Measurements from ENCODE around the gene RBP7. TPM values are rescaled to one million over a fixed set of nuclear protein-coding genes. Genes with fewer than 3 reads are reported as not detected.
A peak's percentile ranks its signal among the peaks of the same experiment; 100 is the strongest.

Gene RBP7
- total RNA-seq, 6 experiments from 2014 or later = 1.7 to 5.1 (median 3.0) TPM

GRCh38 chr1:10042746-10043145 is 45.7 kb downstream of the RBP7 start:
- 92% methylated on average over 4 of the region's 4 CpGs for WGBS (ENCODE audit: insufficient coverage, low coverage, low lambda C conversion rate, missing lambda C conversion rate)
- DNase-seq = no peak

GRCh38 chr1:10045480-10046355 is 48.7 kb downstream of the RBP7 start:
- intact Hi-C loops (cut with DNase I) = no loop called here
- TF ChIP-seq CTCF (IDR thresholded peaks at IDR 0.05) (no peak), POLR2A (IDR thresholded peaks at IDR 0.05) (no peak)

More at GRCh38 chr1:10042746-10043145, 45.7 kb downstream of the RBP7 start:
- no peak for ATAC-seq
- H3K27me3 ChIP-seq = no peaks in the 10 kb centered on the region
- H3K4me3 ChIP-seq = no peak overlapping the region
- H3K4me1 ChIP-seq = peaks cover 0 to 18% (median 6%) of the 10 kb centered on the region in 4 donors
- peaks cover 0 to 2% (median 0%) of the 10 kb centered on the region in 4 donors for H3K36me3 ChIP-seq
- H3K9me3 ChIP-seq = no peaks in the 10 kb centered on the region
- H3K27ac ChIP-seq = no peak overlapping the region
- intact Hi-C loops (cut with DNase I) = no loop called here
- no peak for TF ChIP-seq POLR2A (IDR thresholded peaks at IDR 0.05)
- no peak for TF ChIP-seq CTCF (IDR thresholded peaks at IDR 0.05)

GRCh38 chr1:10046356-10047085 is 49.5 kb downstream of the RBP7 start:
- Histone ChIP-seq H3K27ac (no peak overlapping the region), H3K9me3 (no peaks in the 10 kb centered on the region), H3K4me3 (no peak overlapping the region), H3K4me1 (peaks cover 0 to 14% (median 6%) of the 10 kb centered on the region in 4 donors), H3K27me3 (no peaks in the 10 kb centered on the region), H3K36me3 (peaks cover 0 to 8% (median 0%) of the 10 kb centered on the region in 4 donors)
- WGBS (ENCODE audit: insufficient coverage, low coverage, low lambda C conversion rate, missing lambda C conversion rate) = 96% methylated on average over 7 of the region's 8 CpGs
- ATAC-seq (peak; percentile 31 to 59 (median 42)), DNase-seq (no peak)
- intact Hi-C loops (cut with DNase I) = no loop called here
- TF ChIP-seq POLR2A (IDR thresholded peaks at IDR 0.05) = no peak
- no peak for TF ChIP-seq CTCF (IDR thresholded peaks at IDR 0.05)

More at GRCh38 chr1:10045480-10046355, 48.7 kb downstream of the RBP7 start:
- Histone ChIP-seq H3K27ac (no peak overlapping the region), H3K4me3 (no peak overlapping the region), H3K9me3 (no peaks in the 10 kb centered on the region), H3K27me3 (no peaks in the 10 kb centered on the region), H3K36me3 (no peaks in the 10 kb centered on the region), H3K4me1 (peaks cover 0 to 14% (median 6%) of the 10 kb centered on the region in 4 donors)
- ATAC-seq (peak; percentile 84 to 91 (median 86)), DNase-seq (peak; percentile 44 to 80 (median 78))
- WGBS (ENCODE audit: insufficient coverage, low coverage, low lambda C conversion rate, missing lambda C conversion rate) = 78% methylated on average over 6 of the region's 8 CpGs

DNA sequence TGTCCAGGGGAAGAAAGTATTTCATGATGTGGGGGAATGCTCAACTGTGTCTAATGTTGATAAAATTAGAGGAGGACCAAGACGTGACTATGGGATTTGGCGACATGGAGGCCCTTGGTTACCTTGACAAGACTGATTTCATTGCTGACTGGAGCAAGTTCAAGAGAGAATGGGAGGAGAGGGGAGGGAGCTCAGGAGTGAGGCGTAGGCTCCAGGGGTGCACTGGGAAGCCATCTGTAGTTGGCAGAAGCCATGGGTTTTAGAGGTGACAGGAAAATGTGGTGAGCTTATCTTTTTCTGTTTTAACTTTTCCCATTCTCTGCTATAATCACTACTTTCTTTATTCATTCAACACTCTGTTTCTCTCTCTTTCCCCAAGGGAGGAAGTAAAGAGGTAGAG is 51.6 kb downstream of the RBP7 start:
- no peak for ATAC-seq
- WGBS (ENCODE audit: insufficient coverage, low coverage, low lambda C conversion rate, missing lambda C conversion rate) = 93% methylated on average over 3 of the region's 3 CpGs
- intact Hi-C loops (cut with DNase I) = no loop called here

More for the DNA sequence above, 51.6 kb downstream of the RBP7 start:
- Histone ChIP-seq H3K4me1 (peaks cover 0 to 14% (median 6%) of the 10 kb centered on the region in 4 donors), H3K9me3 (no peaks in the 10 kb centered on the region), H3K4me3 (no peak overlapping the region), H3K27ac (no peak overlapping the region), H3K27me3 (no peaks in the 10 kb centered on the region), H3K36me3 (peaks cover 0 to 8% (median 0%) of the 10 kb centered on the region in 4 donors)
- no peak for TF ChIP-seq CTCF (IDR thresholded peaks at IDR 0.05)
- TF ChIP-seq POLR2A (IDR thresholded peaks at IDR 0.05) = no peak
- no peak for DNase-seq
